ENCODE results near the gene TBCCD1.

The TBCCD1 gene

DNA sequence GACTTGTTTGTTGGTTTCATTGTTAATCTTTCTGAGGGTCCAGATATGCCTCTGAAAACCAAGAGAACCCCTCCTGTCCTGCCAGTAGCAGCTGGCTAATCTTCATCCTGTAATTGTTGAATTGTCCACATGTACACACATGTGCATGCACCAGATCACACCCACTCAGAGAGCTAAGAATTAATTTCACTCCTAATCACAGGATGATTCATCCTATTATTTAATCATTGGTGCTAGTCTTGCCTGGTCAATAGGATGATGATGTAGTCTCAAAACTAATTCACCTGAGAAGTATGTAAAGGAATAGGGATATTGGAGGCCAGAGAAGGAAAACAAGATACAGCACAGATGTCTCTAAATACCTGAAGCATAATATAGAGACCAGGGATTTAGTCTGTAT, 37.9 kb upstream of the TBCCD1 start:
- ChIA-PET CTCF (no interaction called here), POLR2A (interaction anchor here (1.5 kb wide), 1 partner anchor 178 kb away, joined by 3 read pairs; the partner anchor contains the start of gene EIF4A2)
- TF ChIP-seq FOXA1 (IDR thresholded peaks at IDR 0.05) (no peak), ZNF384 (IDR thresholded peaks at IDR 0.05) (no peak), TARDBP (IDR thresholded peaks at IDR 0.05) (no peak), BHLHE40 (IDR thresholded peaks at IDR 0.05; ENCODE audit: borderline replicate concordance) (no peak), NFRKB (IDR thresholded peaks at IDR 0.05) (no peak), FOXM1 (IDR thresholded peaks at IDR 0.05; ENCODE audit: borderline replicate concordance) (no peak), CTBP1 (IDR thresholded peaks at IDR 0.05; ENCODE audit: borderline replicate concordance) (no peak), SUZ12 (IDR thresholded peaks at IDR 0.05) (no peak), SP1 (IDR thresholded peaks at IDR 0.05) (no peak), ELF4 (IDR thresholded peaks at IDR 0.05) (no peak), LEF1 (IDR thresholded peaks at IDR 0.05; ENCODE audit: borderline replicate concordance) (no peak), HDGF (IDR thresholded peaks at IDR 0.05; ENCODE audit: borderline replicate concordance) (no peak), PKNOX1 (IDR thresholded peaks at IDR 0.05) (no peak), ARNT (IDR thresholded peaks at IDR 0.05) (no peak), L3MBTL2 (conservative IDR thresholded peaks at IDR 0.05) (no peak), FOXK2 (IDR thresholded peaks at IDR 0.05) (no peak)
- DNase-seq (ENCODE audit: extremely low spot score): no peak

- CTCF ChIA-PET: no interaction called here
- POLR2A ChIA-PET: no interaction called here
Observed at GRCh38 chr3:186603159-186603558, 36.0 kb upstream of the TBCCD1 start.

DNA sequence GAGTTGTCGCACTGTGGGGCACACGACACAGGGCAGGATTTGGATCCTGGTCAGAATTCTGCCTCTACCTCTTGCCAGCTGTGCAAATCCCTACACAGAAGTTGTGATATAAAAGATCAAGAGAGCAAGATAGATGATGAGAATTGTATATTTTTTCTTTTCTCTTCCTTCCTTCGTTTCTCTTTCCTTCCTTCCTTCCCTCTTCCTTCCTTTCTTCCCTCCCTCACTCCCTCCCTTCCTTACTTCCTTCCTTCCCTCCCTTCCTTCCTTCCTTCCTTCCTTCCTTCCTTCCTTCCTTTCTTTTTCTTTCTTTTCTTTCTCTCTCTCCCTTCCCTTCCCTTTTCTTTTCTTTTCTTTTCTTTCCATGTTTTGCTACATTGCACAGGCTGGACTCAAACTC, 33.8 kb upstream of the TBCCD1 start:
- ChIA-PET CTCF (interaction anchor here (1.2 to 1.9 kb wide), 2 partner anchors 14 to 16 kb away, joined by 4 to 7 read pairs; no protein-coding TSS in a partner anchor), POLR2A (no interaction called here)
- no peak for TF ChIP-seq ARNT (IDR thresholded peaks at IDR 0.05)
- no peak for TF ChIP-seq SP1 (IDR thresholded peaks at IDR 0.05)
- TF ChIP-seq ELF4 (IDR thresholded peaks at IDR 0.05): no peak
- no peak for TF ChIP-seq PKNOX1 (IDR thresholded peaks at IDR 0.05)
- TF ChIP-seq TARDBP (IDR thresholded peaks at IDR 0.05): no peak
- TF ChIP-seq NFRKB (IDR thresholded peaks at IDR 0.05): no peak
- TF ChIP-seq CTBP1 (IDR thresholded peaks at IDR 0.05; ENCODE audit: borderline replicate concordance): no peak
- no peak for TF ChIP-seq SUZ12 (IDR thresholded peaks at IDR 0.05)
- no peak for TF ChIP-seq BHLHE40 (IDR thresholded peaks at IDR 0.05; ENCODE audit: borderline replicate concordance)
- no peak for TF ChIP-seq ZNF384 (IDR thresholded peaks at IDR 0.05)
- TF ChIP-seq LEF1 (IDR thresholded peaks at IDR 0.05; ENCODE audit: borderline replicate concordance): no peak
- no peak for TF ChIP-seq FOXA1 (IDR thresholded peaks at IDR 0.05)
- no peak for TF ChIP-seq FOXK2 (IDR thresholded peaks at IDR 0.05)
- no peak for TF ChIP-seq L3MBTL2 (conservative IDR thresholded peaks at IDR 0.05)
- TF ChIP-seq HDGF (IDR thresholded peaks at IDR 0.05; ENCODE audit: borderline replicate concordance): no peak
- TF ChIP-seq FOXM1 (IDR thresholded peaks at IDR 0.05; ENCODE audit: borderline replicate concordance): no peak
- no peak for DNase-seq (ENCODE audit: extremely low spot score)

More at GRCh38 chr3:186603159-186603558, 36.0 kb upstream of the TBCCD1 start:
- TF ChIP-seq TARDBP (IDR thresholded peaks at IDR 0.05): no peak
- TF ChIP-seq ARNT (IDR thresholded peaks at IDR 0.05): no peak
- TF ChIP-seq PKNOX1 (IDR thresholded peaks at IDR 0.05): no peak
- no peak for DNase-seq (ENCODE audit: extremely low spot score)

DNA sequence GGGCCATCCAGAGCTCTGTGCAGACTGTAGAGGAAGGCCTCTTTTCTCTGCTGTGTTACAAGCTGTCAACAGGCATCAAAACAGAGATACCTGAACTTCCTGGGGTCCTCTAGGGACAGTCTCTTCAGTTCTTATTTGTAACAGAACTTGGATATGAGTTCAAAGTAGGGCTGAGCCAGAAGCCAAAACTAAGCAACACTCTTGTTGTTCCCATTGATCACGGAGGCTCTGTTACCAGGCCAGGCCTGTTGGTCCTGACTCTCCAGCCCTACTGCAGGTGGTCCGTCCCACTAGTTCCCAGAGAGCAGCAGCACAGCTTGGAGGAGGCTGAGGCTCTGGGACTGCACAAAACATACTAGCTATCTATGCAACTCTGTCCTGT, 32.6 kb upstream of the TBCCD1 start:
- ChIA-PET CTCF (interaction anchor here (1.9 kb wide), 1 partner anchor 15 kb away, joined by 7 read pairs; no protein-coding TSS in a partner anchor), POLR2A (no interaction called here)
- no peak for TF ChIP-seq SP1 (IDR thresholded peaks at IDR 0.05)
- no peak for TF ChIP-seq HDGF (IDR thresholded peaks at IDR 0.05; ENCODE audit: borderline replicate concordance)
- no peak for TF ChIP-seq ZNF384 (IDR thresholded peaks at IDR 0.05)
- no peak for TF ChIP-seq NFRKB (IDR thresholded peaks at IDR 0.05)
- TF ChIP-seq SUZ12 (IDR thresholded peaks at IDR 0.05): no peak
- TF ChIP-seq PKNOX1 (IDR thresholded peaks at IDR 0.05): no peak

DNA sequence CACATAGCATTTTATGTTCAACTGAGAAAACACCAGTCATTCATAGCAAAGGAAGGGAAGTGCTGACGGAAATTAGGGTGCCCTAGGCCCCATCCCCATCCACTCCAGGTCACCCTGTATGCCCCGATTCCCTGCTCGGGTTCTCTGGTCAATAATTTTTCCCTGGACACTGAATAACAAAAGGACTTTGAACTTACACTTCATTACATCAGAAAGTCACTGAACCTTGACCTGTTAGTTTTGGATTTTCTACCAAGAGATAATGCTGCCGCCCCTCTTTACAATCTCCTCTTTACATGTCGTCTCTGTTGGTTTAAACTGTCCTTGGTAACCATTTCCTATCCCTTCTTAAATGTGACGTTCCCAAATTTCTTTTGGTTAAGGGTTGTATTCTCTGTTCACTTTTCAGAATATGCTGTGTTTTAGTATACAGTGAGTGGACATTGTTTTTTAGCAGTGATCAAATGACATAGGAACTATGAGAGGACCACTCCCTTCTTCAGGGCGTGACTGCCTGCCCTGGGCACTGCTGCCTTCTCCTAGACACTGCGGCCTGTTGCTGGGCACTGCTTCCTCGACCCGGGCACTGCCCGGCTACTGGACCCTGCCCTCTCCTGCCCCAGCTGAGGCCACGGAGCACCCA, 32.1 kb upstream of the TBCCD1 start:
- TF ChIP-seq CTBP1 (IDR thresholded peaks at IDR 0.05; ENCODE audit: borderline replicate concordance) (no peak), ARNT (IDR thresholded peaks at IDR 0.05) (no peak), SP1 (IDR thresholded peaks at IDR 0.05) (no peak), NFRKB (IDR thresholded peaks at IDR 0.05) (no peak), TARDBP (IDR thresholded peaks at IDR 0.05) (no peak), HDGF (IDR thresholded peaks at IDR 0.05; ENCODE audit: borderline replicate concordance) (no peak), BHLHE40 (IDR thresholded peaks at IDR 0.05; ENCODE audit: borderline replicate concordance) (no peak), ELF4 (IDR thresholded peaks at IDR 0.05) (no peak), FOXA1 (IDR thresholded peaks at IDR 0.05) (no peak), FOXM1 (IDR thresholded peaks at IDR 0.05; ENCODE audit: borderline replicate concordance) (no peak), FOXK2 (IDR thresholded peaks at IDR 0.05) (no peak), SUZ12 (IDR thresholded peaks at IDR 0.05) (no peak), ZNF384 (IDR thresholded peaks at IDR 0.05) (no peak), L3MBTL2 (conservative IDR thresholded peaks at IDR 0.05) (no peak)
- ChIA-PET POLR2A (no interaction called here), CTCF (interaction anchor here (1.9 kb wide), 1 partner anchor 16 kb away, joined by 7 read pairs; no protein-coding TSS in a partner anchor)
- no peak for DNase-seq (ENCODE audit: extremely low spot score)

More for the DNA sequence above, 32.6 kb upstream of the TBCCD1 start:
- no peak for DNase-seq (ENCODE audit: extremely low spot score)

GRCh38 chr3:186598794-186599141, 31.6 kb upstream of the TBCCD1 start:
- POLR2A ChIA-PET: no interaction called here

More at GRCh38 chr3:186598794-186599141, 31.6 kb upstream of the TBCCD1 start:
- TF ChIP-seq HDGF (IDR thresholded peaks at IDR 0.05; ENCODE audit: borderline replicate concordance) (no peak), ARNT (IDR thresholded peaks at IDR 0.05) (no peak), ZNF384 (IDR thresholded peaks at IDR 0.05) (no peak), NFRKB (IDR thresholded peaks at IDR 0.05) (no peak), FOXA1 (IDR thresholded peaks at IDR 0.05) (no peak), FOXM1 (IDR thresholded peaks at IDR 0.05; ENCODE audit: borderline replicate concordance) (no peak), FOXK2 (IDR thresholded peaks at IDR 0.05) (no peak), LEF1 (IDR thresholded peaks at IDR 0.05; ENCODE audit: borderline replicate concordance) (no peak), CTBP1 (IDR thresholded peaks at IDR 0.05; ENCODE audit: borderline replicate concordance) (no peak), SP1 (IDR thresholded peaks at IDR 0.05) (no peak)
- no peak for DNase-seq (ENCODE audit: extremely low spot score)
- CTCF ChIA-PET: no interaction called here

Data from HEK293T (cell line).